Body of pancreas (tissue), 4 donors: ENCODE measurements around the gene S1PR3. TPM values are rescaled to one million over a fixed set of nuclear protein-coding genes. Genes with fewer than 3 reads are reported as not detected.

Experiments
- ATAC-seq: fragments of 150-250 bp; one replicate; pipeline ENCODE4 v1.9.1; 2016
- DNase-seq, 4 donors: peaks; one replicate each; pipeline ENCODE4 v3.0.0-alpha.2; 2019
- H3K27ac ChIP-seq, 4 donors: fragments of 200-600 bp; sonication (generic); 1 replicate in 3 of 4; 2 replicates in 1 of 4; pipeline versions ENCODE4 v1.5.1 to v1.6.1; 2016 to 2019; ENCODE audit warnings: mild to moderate bottlenecking in 1 of 4, mixed read lengths in 1 of 4, moderate library complexity in 1 of 4
- H3K27me3 ChIP-seq, 2 donors: fragments of 200-600 bp; sonication (generic); one replicate each; pipeline ENCODE4 v1.6.0; 2016; ENCODE audit warnings: mild to moderate bottlenecking in 1 of 2
- H3K36me3 ChIP-seq, 2 donors: fragments of 200-600 bp; sonication (generic); replicated peaks in 1 of 2; 2 replicates each; pipeline ENCODE4 v1.5.1; 2016; ENCODE audit warnings: low read depth in 2 of 2; ENCODE audit not compliant: insufficient read depth in 1 of 2
- H3K4me1 ChIP-seq: fragments of 200-600 bp; sonication (generic); one replicate; pipeline ENCODE4 v1.6.0; 2016
- H3K4me3 ChIP-seq, 2 donors: fragments of 200-600 bp; sonication (generic); 1 replicate in 1 of 2; 2 replicates in 1 of 2; pipeline ENCODE4 v1.5.1; 2016 to 2019
- H3K9me3 ChIP-seq, 3 donors: fragments of 200-600 bp; sonication (generic); 1 replicate in 2 of 3; 2 replicates in 1 of 3; pipeline ENCODE4 v1.5.1; 2016
- CTCF ChIP-seq, 7 experiments: fragments of 450-650 bp in 4 of 7; fragments of 200-600 bp in 3 of 7; sonication (generic) in 3 of 7; IDR thresholded peaks; one replicate each; pipeline ENCODE4 v1.5.1; 2016 to 2019; ENCODE audit warnings: antibody characterized with exemption in 7 of 7
- POLR2A ChIP-seq, 3 donors: fragments of 450-650 bp; IDR thresholded peaks; one replicate each; pipeline ENCODE4 v1.6.1; 2016; ENCODE audit warnings: antibody characterized with exemption in 3 of 3, mild to moderate bottlenecking in 2 of 3
- WGBS, 2 donors: methylation state at CpG; one replicate each; pipeline ENCODE4 v1.1.5; 2017; 5-methylcytosine and 5-hydroxymethylcytosine counted together
- intact Hi-C: fragments of 100-400 bp; cut with DNase I; formaldehyde crosslinking; loops from one replicate; pipeline ENCODE4 v1.15.1; 2023
- total RNA-seq, 2 donors: library from RNA; depleted of rRNA; stranded (reverse); fragments of >200 nt; gene quantifications; one replicate each; pipeline ENCODE4 v1.1.0, GENCODE V29; 2016

The S1PR3 gene
- total RNA-seq, 2 donors from 2014 or later, result 2.3 to 6.6 TPM

GRCh38 chr9:89044881-89045280, 53.6 kb downstream of the S1PR3 start:
- 83 to 92% methylated on average over 4 of the region's 4 CpGs for whole genome bisulfite sequencing, 2 donors

GRCh38 chr9:89046832-89047231, 55.6 kb downstream of the S1PR3 start:
- Histone ChIP-seq H3K4me1 (no peaks in the 10 kb centered on the region), H3K27ac (no peak overlapping the region), H3K27me3 (no peaks in the 10 kb centered on the region), H3K9me3 (no peaks in the 10 kb centered on the region), H3K4me3 (no peak overlapping the region), H3K36me3 (no peaks in the 10 kb centered on the region)
- ATAC-seq (no peak), DNase-seq (no peak)
- TF ChIP-seq POLR2A (IDR thresholded peaks at IDR 0.05) (no peak), CTCF (IDR thresholded peaks at IDR 0.05) (no peak)
- 85 to 92% methylated on average over 2 of the region's 2 CpGs for WGBS, 2 donors
- intact Hi-C loops, result no loop called here

More at GRCh38 chr9:89044881-89045280, 53.6 kb downstream of the S1PR3 start:
- no peaks in the 10 kb centered on the region for H3K4me1 ChIP-seq
- DNase-seq (no peak), ATAC-seq (no peak)
- H3K36me3 ChIP-seq, result no peaks in the 10 kb centered on the region
- H3K4me3 ChIP-seq, result no peak overlapping the region
- H3K27ac ChIP-seq, result no peak overlapping the region
- no peaks in the 10 kb centered on the region for H3K27me3 ChIP-seq
- H3K9me3 ChIP-seq, result no peaks in the 10 kb centered on the region
- intact Hi-C loops, result no loop called here
- TF ChIP-seq CTCF (IDR thresholded peaks at IDR 0.05) (no peak), POLR2A (IDR thresholded peaks at IDR 0.05) (no peak)

GRCh38 chr9:89047667-89048066, 56.4 kb downstream of the S1PR3 start:
- Histone ChIP-seq H3K27ac (no peak overlapping the region), H3K36me3 (no peaks in the 10 kb centered on the region), H3K4me1 (no peaks in the 10 kb centered on the region), H3K9me3 (no peaks in the 10 kb centered on the region), H3K27me3 (no peaks in the 10 kb centered on the region), H3K4me3 (no peak overlapping the region)
- DNase-seq, result no peak
- ATAC-seq, result no peak
- intact Hi-C loops, result no loop called here
- TF ChIP-seq CTCF (IDR thresholded peaks at IDR 0.05), result no peak
- TF ChIP-seq POLR2A (IDR thresholded peaks at IDR 0.05), result no peak
- WGBS, 2 donors, result 59 to 79% methylated on average over 4 of the region's 4 CpGs

- H3K27ac ChIP-seq, result no peak overlapping the region
- ATAC-seq (no peak), DNase-seq (no peak)
- H3K27me3 ChIP-seq, result no peaks in the 10 kb centered on the region
- WGBS, 2 donors, result 86 to 88% methylated on average over 10 to 11 of the region's 11 CpGs
- intact Hi-C loops, result no loop called here
- no peaks in the 10 kb centered on the region for H3K36me3 ChIP-seq
- no peak overlapping the region for H3K4me3 ChIP-seq
- no peaks in the 10 kb centered on the region for H3K9me3 ChIP-seq
- no peaks in the 10 kb centered on the region for H3K4me1 ChIP-seq
- TF ChIP-seq CTCF (IDR thresholded peaks at IDR 0.05) (no peak), POLR2A (IDR thresholded peaks at IDR 0.05) (no peak)
These were observed 57.3 kb downstream of the S1PR3 start for GRCh38 chr9:89048616-89049015.

GRCh38 chr9:89049646-89050045, 58.4 kb downstream of the S1PR3 start:
- no peak for DNase-seq
- WGBS, 2 donors, result 84% methylated on average over 8 of the region's 8 CpGs
- intact Hi-C loops, result no loop called here

More at GRCh38 chr9:89049646-89050045, 58.4 kb downstream of the S1PR3 start:
- H3K9me3 ChIP-seq, result no peaks in the 10 kb centered on the region
- no peaks in the 10 kb centered on the region for H3K27me3 ChIP-seq
- no peaks in the 10 kb centered on the region for H3K36me3 ChIP-seq
- no peaks in the 10 kb centered on the region for H3K4me1 ChIP-seq
- H3K27ac ChIP-seq, result no peak overlapping the region
- ATAC-seq, result no peak
- no peak overlapping the region for H3K4me3 ChIP-seq
- TF ChIP-seq POLR2A (IDR thresholded peaks at IDR 0.05), result no peak
